BJ (cell line): ENCODE results near the gene SP110. TPM values are rescaled to one million over a fixed set of nuclear protein-coding genes. Genes with fewer than 3 reads are reported as not detected.

Experiments
- CTCF ChIA-PET: fragments of 350-600 bp; formaldehyde crosslinking; extraction: SDS; loops from one replicate; lab custom pipeline; 2021; ENCODE audit warnings: antibody characterized with exemption, inconsistent platforms; lab: Yijun Ruan, JAX
- POLR2A ChIA-PET: fragments of 300-600 bp; sonication (Branson Sonifier 250); formaldehyde crosslinking; extraction: SDS; loops from one replicate; lab custom pipeline; 2021; ENCODE audit warnings: antibody characterized with exemption; lab: Charles Lee
- DNase-seq: peaks from one replicate; pipeline ENCODE4 v3.0.0-alpha.2; 2011; ENCODE audit warnings: low read depth
- H3K27me3 ChIP-seq: 2 replicates; pipeline ENCODE4 v1.6.0; 2011; ENCODE audit warnings: low read length; ENCODE audit not compliant: control insufficient read depth, insufficient read depth
- H3K36me3 ChIP-seq: 2 replicates; pipeline ENCODE4 v1.5.1; 2011; ENCODE audit warnings: low read length; ENCODE audit not compliant: control insufficient read depth, insufficient read depth
- H3K4me3 ChIP-seq: 2 replicates; pipeline ENCODE4 v1.5.1; 2011; ENCODE audit warnings: low read depth, mild to moderate bottlenecking, control low read depth, low read length
- CTCF ChIP-seq: IDR thresholded peaks from 2 replicates; pipeline ENCODE4 v1.5.1; 2011; ENCODE audit warnings: low read depth, mild to moderate bottlenecking, control low read depth, inconsistent platforms, low read length, moderate library complexity; ENCODE audit not compliant: insufficient read depth
- polyA plus RNA-seq: library from polyadenylated mRNA; depleted of rRNA; stranded (reverse); fragments of >200 nt; gene quantifications from 2 replicates; pipeline ENCODE4 v1.2.3, GENCODE V29; 2011

SP110 gene
- polyA plus RNA-seq, 1 experiment: 6.6 TPM

GRCh38 chr2:230170532-230170931 is 49.3 kb downstream of the SP110 start:
- H3K27me3 ChIP-seq: no peaks in the 10 kb centered on the region
- CTCF ChIA-PET: interaction anchor here (1.9 to 2.9 kb wide), 2 partner anchors 9 to 11 kb away, joined by 10 to 11 read pairs; no protein-coding TSS in a partner anchor

GRCh38 chr2:230166557-230167170 is 53.1 kb downstream of the SP110 start:
- no peaks in the 10 kb centered on the region for H3K27me3 ChIP-seq
- ChIA-PET CTCF (interaction anchor here (0.6 kb wide), 1 partner anchor 115 kb away, joined by 3 read pairs; no protein-coding TSS in a partner anchor), POLR2A (no interaction called here)
- no peak for TF ChIP-seq CTCF
- H3K36me3 ChIP-seq: no peaks in the 10 kb centered on the region
- no peak for DNase-seq
- no peak overlapping the region for H3K4me3 ChIP-seq

More at GRCh38 chr2:230170532-230170931, 49.3 kb downstream of the SP110 start:
- H3K36me3 ChIP-seq: no peaks in the 10 kb centered on the region
- no peak overlapping the region; the same call in 1 of the 2 replicates for H3K4me3 ChIP-seq
- TF ChIP-seq CTCF: no peak
- POLR2A ChIA-PET: no interaction called here
- DNase-seq: no peak

DNA sequence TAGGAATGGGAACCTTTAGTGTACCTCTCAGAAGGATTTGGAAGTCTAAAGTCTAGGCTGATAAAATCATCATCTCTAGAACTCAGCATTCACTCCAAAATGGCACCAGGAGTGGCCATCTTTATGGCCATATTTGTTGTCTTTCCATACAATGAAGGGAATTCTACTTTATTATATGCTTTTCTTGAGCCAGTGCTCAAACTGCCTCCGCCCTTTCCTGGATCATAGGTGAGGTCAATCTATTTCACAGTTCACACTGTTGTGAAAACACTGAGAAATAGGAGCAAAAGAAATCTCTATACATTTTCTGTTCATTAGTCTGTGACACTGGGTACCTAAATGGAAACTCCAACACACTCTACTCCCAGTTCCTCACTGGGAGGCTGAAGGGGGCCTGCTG is 55.6 kb downstream of the SP110 start:
- POLR2A ChIA-PET: no interaction called here
- DNase-seq: no peak
- no peaks in the 10 kb centered on the region for H3K36me3 ChIP-seq

DNA sequence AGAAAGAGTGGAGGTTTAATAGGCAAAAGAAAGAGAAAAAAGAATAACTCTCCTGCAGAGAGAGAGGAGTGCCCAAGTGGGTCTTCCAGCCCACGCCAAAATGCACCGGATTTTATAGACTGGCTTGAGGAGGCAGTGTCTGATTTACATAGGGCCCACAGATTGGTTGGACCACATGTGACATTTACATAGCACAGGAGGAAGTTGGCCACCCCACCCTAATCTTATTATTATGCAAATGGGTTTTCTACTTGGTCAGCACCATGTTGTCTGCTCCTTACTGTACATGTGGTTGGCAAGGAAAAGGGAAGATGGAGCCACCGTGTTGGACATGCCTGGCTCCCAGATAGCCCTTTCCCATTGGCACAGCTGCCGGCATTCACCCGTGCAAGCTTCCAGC is 56.8 kb downstream of the SP110 start:
- no peak for DNase-seq
- no peaks in the 10 kb centered on the region for H3K27me3 ChIP-seq
- no peak for TF ChIP-seq CTCF
- CTCF ChIA-PET: interaction anchor here (1.0 to 7.3 kb wide), 3 partner anchors 96 to 401 kb away, joined by 3 to 77 read pairs (median 42); partner anchors contain the start of gene SLC16A14
- H3K36me3 ChIP-seq: no peaks in the 10 kb centered on the region
- no peak overlapping the region for H3K4me3 ChIP-seq
- POLR2A ChIA-PET: no interaction called here

More for the DNA sequence above, 55.6 kb downstream of the SP110 start:
- Histone ChIP-seq H3K4me3 (no peak overlapping the region), H3K27me3 (no peaks in the 10 kb centered on the region)
- CTCF ChIA-PET: interaction anchor here (7.3 kb wide), 1 partner anchor 154 kb away, joined by 77 read pairs; no protein-coding TSS in a partner anchor
- no peak for TF ChIP-seq CTCF

- no peaks in the 10 kb centered on the region for H3K36me3 ChIP-seq
- H3K27me3 ChIP-seq: no peaks in the 10 kb centered on the region
- TF ChIP-seq CTCF: no peak
- H3K4me3 ChIP-seq: no peak overlapping the region
- POLR2A ChIA-PET: no interaction called here
- CTCF ChIA-PET: interaction anchor here (0.6 to 7.3 kb wide), 11 partner anchors 9 to 454 kb away, joined by 3 to 77 read pairs (median 3); partner anchors contain the start of gene SLC16A14
- no peak for DNase-seq
These were observed 58.6 kb downstream of the SP110 start for GRCh38 chr2:230161184-230161583.
